HK-2 (cell line): Measurements from ENCODE around the gene GFPT2.
"Not testable (repeated sequence)": the region's sequence is repeated elsewhere in the genome, so short reads cannot be mapped to it uniquely, and the experiment has no call there.

ENCODE experiments used
- DNase-seq: peaks from one replicate; pipeline ENCODE4 v3.0.0-alpha.2; 2018; ENCODE audit not compliant: unreplicated experiment

The GFPT2 gene

DNA sequence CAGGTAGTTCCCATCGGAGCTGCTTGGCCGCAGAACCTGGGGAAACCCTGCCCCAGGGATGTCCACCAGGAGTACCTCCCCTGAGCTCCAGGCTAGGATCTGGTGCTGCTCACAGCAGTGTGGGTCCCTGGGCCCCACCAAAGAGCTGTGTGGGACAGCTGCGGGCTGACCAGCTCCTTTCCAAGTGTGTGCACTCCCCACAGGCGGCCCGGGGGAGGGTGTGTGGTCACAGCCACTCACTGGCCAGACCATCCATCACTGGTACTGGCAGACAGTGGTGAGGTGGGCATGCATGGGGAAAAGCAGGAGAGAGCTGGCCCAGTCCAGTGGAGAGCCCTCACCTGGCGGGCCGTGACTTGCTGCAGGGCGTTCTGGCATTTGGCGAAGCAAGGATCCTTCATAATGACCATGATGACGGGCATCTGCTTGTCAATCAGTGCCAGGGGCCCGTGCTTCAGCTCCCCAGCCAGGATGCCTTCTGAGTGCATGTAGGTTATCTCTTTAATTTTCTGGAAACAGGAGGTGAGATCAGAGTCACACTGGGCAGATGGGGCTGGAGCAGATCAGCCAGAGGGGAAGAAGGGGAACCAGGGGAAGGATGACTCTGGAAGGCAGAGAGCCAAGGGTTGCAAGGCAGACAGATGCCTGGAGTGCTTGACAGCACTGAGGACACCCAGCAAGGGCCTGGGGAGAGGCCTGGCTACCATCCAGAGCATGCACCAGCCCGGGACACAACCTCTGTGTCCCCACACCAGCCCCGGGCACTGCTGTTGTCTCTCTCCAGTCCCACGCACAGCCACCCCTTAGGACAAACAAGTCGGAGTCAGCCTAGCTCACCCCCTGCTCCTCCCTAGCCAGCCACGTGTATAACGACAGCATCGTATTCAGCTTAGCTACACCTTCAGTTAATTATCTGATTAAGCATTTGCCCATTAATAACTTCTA, 48.4 kb downstream of the GFPT2 start:
- DNase-seq = no peak

DNA sequence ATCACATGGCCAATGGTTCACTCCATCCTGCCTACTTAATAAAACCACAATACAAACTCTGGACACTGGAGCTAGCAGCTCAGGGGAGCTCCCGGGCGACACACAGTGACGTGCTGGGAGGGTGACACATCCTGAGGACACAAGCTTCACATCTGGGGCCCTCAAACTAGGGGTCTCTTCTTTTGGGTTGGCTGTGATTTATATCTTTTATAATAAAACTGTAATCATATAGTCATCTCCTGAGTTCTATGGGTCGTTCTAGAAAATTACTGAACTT, 49.2 kb downstream of the GFPT2 start:
- no peak for DNase-seq

DNA sequence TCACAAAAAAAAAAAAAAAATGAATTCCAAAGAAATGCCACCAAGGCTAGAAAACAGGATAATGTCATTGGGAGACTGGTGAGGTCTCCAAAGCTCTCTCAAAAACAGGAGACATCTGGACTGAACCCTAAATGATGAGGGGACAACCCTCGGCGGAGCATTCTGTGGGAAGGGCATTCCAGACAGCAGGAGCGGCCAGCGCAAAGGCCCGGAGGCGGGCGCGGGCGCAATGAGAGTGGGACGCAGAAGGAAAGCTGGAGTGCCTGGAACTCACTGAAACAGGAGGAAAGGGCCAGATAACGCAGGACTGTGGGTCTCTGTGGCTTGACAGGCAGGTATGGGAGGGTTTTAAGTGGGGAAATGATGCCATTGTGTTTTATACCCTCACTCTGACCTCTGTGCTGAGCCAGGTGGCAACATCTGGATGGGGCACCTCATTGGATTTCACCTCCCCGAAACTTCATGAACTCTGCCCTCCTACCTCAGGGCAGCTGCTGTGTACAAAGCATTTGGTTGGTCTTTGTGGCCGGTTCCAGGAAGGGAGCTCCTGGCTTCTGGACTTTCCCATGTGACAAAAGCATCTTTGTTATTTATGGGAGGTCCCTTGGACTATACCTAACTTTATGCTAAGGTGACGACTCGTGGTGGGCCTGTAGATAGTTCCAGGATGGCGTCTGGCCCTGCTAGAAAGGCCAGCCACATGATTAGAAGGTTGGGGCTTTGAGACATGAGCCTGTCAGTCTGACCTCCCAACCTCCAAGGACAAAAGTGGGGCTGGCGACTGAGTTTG, 49.7 kb downstream of the GFPT2 start:
- DNase-seq = no peak

DNA sequence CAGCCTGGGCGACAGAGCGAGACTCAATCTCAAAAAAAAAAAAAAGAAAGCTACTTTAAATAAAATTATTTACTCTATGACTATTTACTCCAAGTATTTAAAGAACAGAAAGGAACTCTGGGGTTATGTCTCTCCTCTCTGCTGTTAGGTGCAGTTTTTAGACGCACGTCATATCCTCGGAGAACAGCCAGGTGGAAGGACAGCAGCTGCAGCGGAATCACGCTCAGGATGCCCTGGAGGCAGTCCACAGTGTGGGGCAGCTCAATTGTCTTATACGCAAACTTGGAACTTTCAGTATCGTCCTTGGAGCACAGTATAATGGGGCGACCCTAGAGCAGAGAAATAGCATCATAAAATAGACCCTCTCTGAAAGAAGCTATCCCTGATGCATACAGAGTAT, 50.9 kb downstream of the GFPT2 start:
- DNase-seq = no peak

DNA sequence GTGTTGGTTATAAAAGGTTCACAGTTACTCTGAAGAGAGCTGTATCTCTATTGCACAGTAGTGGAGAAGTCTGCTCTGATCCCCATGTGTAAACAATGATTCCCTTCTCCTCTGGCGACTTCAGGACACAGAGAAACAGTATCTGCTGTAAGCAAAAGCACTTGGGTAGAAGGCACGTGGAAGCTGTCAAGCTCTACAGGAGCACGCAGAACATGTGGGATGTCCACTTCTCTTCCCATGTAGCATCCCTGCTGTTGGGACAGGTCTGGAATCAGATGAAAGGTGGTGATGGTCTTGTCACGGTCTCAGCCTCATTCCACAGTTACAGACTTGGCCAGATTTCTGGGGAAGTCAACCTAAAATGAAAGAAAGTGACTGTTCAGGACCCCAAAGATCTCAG, 51.9 kb downstream of the GFPT2 start:
- DNase-seq = no peak

DNA sequence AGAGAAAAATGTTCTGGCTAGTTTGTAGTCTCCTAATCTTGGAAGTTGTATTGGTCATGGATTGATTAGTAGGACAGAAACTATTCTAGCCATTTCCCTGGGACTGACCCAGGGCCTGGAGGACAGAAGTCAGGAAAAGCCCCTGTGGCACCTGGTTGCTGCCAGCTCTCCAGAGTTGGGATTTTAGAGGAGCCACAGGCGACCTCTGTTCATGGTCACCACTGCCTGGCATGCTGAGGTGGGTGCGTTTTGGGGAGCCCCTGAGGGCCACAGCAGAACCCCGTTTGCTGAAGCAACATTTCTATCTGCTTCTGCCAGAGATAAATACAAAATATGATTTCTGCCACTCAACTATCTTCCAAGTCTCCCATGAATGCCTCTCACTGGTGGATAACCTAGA, 53.6 kb downstream of the GFPT2 start:
- no peak for DNase-seq

DNA sequence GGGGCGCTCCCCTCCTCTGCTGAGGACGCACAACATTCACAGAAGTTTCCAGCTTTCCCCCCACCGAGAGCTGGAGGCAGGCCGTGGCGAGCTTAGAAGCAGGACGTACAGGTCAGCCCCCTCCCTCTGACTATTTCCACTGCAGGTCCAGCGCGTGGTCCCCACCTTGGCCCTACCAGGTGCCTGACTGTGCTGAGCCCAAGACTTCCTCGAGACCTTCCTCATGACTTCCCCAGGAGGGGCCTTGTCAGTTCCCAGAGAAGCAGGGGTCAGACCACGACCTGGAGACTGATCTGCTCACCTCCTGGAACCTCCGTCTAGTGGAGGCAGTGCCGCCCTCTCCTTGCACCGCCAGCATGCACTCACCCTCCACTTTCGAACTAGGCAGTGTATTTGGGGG, 54.1 kb downstream of the GFPT2 start:
- not testable (repeated sequence) for DNase-seq

DNA sequence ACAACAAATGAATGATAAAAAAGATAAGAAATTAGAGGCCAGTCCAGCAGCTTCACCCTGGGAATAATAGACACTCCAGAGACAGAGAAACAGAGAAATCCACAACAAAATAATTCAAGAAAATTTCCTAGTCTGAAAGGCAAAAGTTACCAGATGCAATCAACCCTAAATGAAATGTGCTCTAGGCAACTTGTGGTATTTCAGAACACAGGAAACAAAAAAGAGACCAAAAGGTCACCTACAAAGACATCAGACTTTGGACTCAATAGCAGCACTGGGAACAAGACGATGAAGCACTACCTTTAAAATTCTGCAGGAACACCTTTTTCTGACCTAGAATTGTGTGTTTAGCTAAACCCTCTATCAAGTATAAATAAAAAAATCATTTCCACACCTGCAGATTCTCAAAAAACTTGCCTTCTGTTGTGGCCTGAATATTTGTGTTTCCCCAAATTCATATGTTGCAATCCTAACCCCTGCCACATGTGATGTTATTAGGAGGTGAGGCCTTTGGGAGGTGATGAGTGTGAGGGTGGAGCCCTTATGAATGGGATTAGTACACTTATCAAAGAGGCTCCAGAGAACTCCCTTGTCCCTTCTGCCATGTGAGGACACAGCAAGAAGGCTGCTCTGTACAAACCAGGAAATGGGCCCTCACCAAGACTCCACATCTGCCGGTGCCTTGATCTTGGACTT, 55.4 kb downstream of the GFPT2 start:
- DNase-seq = no peak

DNA sequence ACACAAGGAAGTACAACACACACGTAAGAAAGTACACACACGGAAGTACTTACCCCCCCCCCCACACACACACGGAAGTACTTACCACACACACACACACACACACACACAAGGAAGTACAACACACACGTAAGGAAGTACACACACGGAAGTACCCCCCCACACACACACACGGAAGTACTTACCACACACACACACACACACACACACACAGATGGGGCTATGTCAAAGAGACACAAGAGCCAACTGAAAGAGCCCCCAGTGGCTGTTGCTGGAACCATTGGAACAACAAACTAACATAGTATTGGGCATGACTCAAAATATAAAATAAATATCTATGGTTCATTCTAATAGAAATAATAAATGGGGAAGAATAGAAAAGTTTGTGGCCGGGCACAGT, 56.4 kb downstream of the GFPT2 start:
- no peak for DNase-seq

DNA sequence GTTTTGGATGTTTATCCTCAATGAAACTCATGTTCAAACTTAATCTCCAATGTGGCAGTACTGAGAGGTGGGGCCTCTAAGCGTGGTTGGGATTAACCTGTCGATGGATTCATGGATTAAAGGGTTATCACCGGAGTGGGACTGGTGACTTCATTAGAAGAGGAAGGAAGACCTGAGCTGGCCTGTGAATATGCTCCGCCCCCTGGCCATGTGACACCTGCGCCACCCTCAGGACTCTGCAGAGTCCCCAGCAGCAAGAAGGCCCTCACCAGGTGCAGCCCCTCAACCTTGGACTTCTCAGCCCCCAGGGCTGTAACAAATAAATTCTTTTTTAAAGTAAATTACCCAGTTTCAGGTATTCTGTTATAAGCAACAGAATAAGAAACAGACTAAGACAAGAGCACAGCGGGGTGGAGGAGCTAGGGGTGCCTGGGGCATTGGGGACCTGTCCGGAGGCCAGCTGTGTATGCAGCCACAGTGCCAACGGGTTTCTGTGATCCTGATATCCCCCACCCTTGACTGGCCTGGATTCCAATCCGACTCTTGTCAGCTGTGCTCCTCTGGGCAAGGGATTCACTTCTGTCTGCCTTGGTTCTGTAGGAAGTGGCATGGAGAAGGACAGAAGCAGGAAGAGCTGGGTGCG, 58.1 kb downstream of the GFPT2 start:
- DNase-seq = no peak

DNA sequence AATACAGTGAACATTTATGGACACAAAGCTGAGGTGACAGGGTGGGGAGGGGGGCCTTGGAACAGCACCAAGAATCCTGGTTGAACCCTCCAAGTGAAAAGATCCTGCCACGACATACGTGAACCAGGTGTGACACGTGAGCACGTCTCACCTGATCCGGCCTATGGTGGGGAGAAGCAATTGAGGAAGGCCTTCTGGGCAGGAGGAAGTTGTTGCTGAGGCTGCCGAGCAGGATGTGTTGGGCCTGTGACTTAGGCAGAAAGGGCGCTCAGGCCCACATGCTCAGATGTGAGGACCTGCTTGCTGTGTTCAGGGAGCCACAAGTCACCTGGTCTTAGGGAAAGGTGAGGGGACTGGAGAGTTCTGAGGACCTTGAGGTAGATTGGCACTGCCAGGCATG, 58.7 kb downstream of the GFPT2 start:
- no peak for DNase-seq

DNA sequence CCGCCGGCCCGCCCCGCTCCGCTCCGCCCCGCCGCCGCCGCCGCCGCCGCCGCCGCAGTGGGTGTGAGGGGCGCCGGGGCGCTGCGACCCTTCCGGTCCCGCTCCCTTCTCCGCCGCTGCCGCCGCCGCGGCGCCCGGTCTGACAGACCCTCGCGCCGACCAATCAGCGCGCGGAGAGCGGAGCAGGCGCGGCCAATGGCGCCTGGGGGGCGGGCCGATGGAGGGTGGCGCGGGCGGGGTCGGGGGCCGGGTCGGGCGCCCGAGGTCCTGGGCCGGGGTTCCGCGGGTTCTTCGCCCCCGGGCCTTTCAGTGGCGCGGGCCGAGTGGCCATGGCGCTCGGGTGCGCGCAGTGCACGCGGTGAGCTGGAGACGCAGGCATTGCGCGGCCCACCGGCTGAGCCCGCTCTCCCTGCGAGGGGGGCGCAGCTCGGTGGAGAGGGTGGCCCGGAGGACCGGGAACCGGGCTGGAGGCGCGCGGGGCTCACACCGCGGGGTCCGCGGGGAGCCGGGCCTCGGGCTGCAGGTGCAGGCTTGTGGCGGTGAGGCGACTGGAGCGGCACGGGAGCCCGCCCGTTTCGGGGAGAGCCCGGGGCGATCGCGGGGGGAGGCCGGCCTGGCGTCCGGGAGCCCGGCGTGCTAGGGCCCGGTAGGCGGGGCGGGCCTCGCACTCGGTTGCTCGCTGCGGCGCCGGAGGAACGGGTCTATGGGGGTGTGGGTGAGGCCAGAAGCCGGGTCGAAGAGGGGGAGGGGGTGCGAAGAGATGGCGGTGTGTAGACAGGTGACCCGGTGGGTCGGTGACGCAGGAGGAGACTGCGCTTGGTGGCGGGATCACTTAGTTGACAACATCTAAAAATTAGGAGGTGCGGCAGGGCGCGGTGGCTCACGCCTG, 60.9 kb downstream of the GFPT2 start, which contains the start of gene MAPK9:
Gene MAPK9, minus strand, starts transcription at position 141 of the 889 bp plus-strand sequence. CDS start 11,522 bp downstream, outside the sequence.
- peak; percentile 72 for DNase-seq

DNA sequence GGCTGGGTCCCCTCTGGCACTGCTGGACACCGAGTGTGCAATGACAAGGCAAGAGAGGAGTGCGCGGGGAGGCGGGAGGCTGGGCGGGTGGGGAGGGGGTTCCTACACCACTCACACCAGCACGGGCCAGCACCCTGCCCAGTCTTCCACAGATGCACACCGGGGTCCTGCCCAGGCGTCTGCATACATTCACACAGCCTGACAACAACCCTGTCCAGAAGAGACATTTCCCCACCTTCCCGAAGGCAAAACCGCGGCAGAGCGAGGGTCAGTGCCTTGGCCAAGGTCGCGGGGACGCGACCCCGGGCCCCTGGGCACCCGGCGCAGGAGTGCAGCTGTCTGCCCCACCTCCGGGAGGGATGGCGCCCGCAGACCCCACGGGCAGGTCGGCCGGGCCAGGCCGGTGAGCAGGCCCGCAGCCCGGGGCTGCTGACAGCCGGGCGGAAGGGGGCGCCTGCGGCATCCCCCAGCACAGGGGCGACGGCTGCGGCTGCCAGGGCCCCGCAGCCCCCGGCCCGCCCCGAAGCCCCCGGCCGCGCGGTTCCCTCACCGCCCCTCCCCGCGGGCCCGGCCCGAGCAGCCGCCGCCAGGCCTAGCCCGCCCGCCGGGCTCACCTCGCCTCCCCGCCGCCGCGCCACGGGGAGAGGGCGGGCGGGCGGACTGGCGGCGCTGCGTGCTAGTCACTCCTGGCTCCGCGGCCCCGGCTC, 61.7 kb downstream of the GFPT2 start:
- peak; percentile 18 for DNase-seq

DNA sequence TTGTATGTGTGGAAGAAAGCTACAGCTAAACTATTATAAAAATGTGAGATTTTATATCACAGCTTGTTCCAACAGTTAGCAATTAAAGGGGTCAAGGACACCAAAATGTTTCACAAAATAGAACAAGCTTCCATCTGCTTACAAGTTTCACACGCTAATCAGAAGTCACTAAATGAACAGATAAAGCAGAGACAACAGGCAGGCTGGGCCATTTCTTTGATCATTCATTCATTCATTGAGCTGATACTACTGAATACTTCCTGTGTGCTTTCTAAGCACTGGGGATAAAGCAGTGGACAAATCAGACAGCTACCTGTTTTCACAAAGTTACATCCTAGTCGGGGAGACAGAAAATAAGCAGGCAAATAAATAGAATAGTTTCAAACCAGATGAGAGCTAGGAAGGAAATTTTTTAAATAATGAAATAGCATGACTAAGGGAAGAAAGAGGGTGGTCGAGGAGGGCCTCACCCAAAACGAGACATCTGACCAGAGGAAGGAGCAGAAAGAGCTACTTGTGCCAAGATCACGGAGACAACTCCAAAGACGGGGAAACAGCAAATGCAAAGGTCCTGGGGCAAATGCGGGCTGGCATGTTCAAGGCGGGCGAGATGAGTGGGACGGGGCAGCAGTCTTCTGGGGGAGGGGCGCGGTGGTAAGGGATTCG, 62.4 kb downstream of the GFPT2 start:
- DNase-seq = no peak

DNA sequence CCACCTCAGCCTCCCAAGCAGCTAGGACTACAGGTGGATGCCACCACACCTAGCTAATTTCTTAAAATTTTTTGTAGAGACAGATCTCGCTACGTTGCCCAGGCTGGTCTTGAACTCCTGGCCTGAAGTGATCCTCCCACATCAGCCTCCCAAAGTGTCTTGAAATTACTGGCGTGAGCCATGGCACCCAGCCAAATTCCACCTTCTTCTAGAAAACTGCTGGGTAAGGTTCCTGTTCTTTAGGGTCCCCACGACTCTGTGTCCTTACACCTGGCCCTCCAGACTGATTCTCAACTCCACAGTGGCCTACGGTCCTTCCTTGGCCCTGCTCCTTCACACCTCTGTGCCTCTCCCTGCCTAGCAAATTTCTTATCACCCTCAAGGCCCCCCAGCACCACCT, 63.2 kb downstream of the GFPT2 start:
- DNase-seq = no peak

DNA sequence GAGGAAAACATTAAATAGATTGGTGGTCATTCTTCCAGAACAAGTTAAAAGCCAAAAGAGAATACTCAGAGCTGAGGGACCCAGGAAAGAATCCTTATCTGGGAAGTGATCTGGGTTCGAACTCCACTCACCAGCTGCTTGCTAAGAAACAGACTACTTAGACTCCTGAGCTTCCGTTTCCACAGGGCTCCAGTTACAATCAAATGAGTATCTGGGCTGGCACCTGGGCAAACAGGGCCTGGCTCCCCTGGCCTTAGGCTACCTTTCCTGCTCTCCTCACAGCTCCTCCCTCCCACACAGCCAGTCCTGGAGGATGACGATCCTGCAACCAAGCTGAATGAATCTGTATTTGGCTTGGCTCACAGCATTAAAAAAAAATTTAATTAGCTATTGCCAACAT, 63.7 kb downstream of the GFPT2 start:
- no peak for DNase-seq

DNA sequence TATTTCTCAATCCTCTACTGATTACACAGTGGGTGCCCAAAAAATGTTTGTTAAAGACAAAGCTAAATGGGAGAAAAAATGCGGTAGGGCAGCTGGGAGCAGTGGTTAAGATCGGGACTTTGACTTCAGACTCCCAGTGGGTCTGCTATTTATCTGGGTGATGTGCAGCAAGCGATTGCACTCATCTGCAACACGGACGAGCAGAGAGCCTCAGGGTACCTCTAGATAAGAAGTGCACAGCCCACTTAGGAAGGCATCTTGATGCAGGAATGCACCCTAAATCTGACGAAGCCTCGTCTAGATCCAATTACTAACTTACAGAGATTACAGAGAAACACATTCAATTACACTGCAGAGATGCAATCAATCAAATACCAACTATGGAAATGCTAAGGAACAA, 65.3 kb downstream of the GFPT2 start:
- DNase-seq = no peak

DNA sequence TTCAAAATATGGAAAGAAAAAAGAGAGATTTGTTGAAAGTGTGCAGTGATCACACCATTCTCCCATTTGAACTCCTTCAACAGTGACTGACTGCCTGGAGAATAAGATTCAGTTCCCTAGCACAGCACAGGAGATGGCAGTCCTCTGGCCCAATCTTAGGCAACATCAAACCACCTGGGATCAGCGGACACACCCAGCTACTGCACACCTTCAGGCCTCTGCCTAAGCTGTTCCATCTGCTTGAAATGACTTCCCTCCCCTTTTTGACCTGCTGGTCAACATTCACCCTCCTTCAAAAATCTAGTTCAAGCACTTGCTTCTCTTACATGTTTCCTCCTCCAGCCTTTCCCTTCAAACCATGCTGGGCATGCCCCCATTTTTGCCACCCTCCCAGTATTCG, 65.7 kb downstream of the GFPT2 start:
- no peak for DNase-seq

DNA sequence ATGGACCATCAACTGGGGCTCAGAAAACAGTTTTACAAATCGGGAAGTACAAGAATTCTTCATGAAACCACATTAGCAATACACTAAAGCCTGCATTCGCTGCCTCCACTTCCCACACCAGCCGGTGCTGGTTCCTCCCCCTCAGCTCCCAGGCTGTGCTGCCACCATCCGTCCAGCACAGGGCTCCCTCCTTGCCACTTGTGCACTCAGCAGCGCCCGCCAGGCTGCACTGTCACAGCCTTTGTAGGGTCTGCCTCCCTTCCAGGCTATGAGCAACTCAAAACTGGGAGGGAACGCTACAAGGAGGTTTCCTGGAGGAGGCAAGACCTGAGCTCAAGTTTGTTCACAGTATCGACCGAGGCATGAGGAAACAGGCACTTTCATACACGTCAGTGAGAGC, 69.0 kb downstream of the GFPT2 start:
- no peak for DNase-seq
